Progenitor cell of endocrine pancreas (in vitro differentiated cells): ENCODE results near the gene CCR3. TPM values are rescaled to one million over a fixed set of nuclear protein-coding genes. Genes with fewer than 3 reads are reported as not detected.

Source experiments
- DNase-seq: peaks from one replicate; pipeline ENCODE4 v3.0.0; 2021; ENCODE audit warnings: low spot score; ENCODE audit not compliant: unreplicated experiment
- H3K27ac Mint-ChIP-seq: 2 replicates; pipeline ENCODE4 v1.8.0; 2021; ENCODE audit warnings: mild to moderate bottlenecking, moderate library complexity, mixed read lengths
- H3K27me3 Mint-ChIP-seq: 2 replicates; pipeline ENCODE4 v1.8.0; 2021; ENCODE audit warnings: mixed read lengths
- H3K36me3 Mint-ChIP-seq: 2 replicates; pipeline ENCODE4 v1.8.0; 2022; ENCODE audit warnings: mixed read lengths; ENCODE audit not compliant: insufficient read depth
- H3K4me1 Mint-ChIP-seq: 2 replicates; pipeline ENCODE4 v1.8.0; 2021; ENCODE audit warnings: low read depth, mixed read lengths
- H3K4me3 Mint-ChIP-seq: 2 replicates; pipeline ENCODE4 v1.8.0; 2021; ENCODE audit warnings: low read depth, mild to moderate bottlenecking, moderate library complexity, mixed read lengths
- H3K9me3 Mint-ChIP-seq: 2 replicates; pipeline ENCODE4 v1.8.0; 2021; ENCODE audit warnings: low read depth, mixed read lengths
- CTCF ChIP-seq: fragments of 200-600 bp; sonication (generic); IDR thresholded peaks from one replicate; pipeline ENCODE4 v1.5.0; 2021; ENCODE audit warnings: antibody characterized with exemption, mild to moderate bottlenecking; ENCODE audit not compliant: unreplicated experiment
- total RNA-seq: library from RNA; stranded (reverse); gene quantifications from 2 replicates; pipeline ENCODE4 v1.2.1, GENCODE V29; 2021

The CCR3 gene
- total RNA-seq, 1 donor from 2014 or later: not detected

DNA sequence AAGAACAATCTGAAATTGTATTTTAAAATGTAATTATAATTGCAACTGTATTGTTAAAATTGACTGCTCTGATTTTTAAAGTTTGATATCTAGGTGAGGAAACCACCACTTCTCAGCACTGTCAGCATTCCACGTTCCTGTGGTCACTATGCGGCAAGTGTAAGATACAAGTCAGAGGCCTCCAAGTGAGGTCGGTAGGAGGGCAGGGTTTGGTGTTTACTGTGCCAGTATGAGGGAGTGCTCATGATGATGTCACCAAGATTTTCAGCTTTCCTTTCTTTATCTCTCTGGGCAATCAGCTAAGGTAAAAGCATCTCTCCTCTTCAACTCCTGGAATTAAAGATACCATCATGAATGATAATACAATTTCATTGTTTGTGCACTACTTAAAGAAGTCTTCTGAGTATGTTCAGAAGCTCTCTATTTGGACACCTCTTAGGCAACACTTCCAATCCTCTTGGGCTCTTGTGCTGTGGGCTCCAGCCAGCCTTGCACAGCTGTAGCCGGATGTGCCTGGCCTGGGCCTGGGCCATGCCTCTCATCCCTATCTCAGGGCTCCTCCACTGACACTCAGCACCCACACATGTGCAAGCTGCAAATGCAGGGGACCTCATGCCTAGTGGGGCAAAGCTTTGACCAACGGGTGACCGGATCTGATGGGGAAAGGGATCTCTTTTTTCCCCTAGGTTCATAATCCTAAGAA is 42.9 kb downstream of the CCR3 start:
- no peak for TF ChIP-seq CTCF
- Mint-ChIP-seq H3K4me3 (no peak overlapping the region), H3K27me3 (peaks cover 3% of the 10 kb centered on the region), H3K36me3 (no peaks in the 10 kb centered on the region), H3K4me1 (peaks cover 2% of the 10 kb centered on the region), H3K9me3 (no peaks in the 10 kb centered on the region), H3K27ac (no peak overlapping the region)
- no peak for DNase-seq

- peaks cover 2% of the 10 kb centered on the region for H3K4me1 Mint-ChIP-seq
- no peak overlapping the region for H3K4me3 Mint-ChIP-seq
- no peak for TF ChIP-seq CTCF
- no peak overlapping the region for H3K27ac Mint-ChIP-seq
- no peaks in the 10 kb centered on the region for H3K36me3 Mint-ChIP-seq
- peaks cover 3% of the 10 kb centered on the region for H3K27me3 Mint-ChIP-seq
- DNase-seq: no peak
- H3K9me3 Mint-ChIP-seq: no peaks in the 10 kb centered on the region
Observed at GRCh38 chr3:46285931-46286619, 43.8 kb downstream of the CCR3 start.

GRCh38 chr3:46286947-46287565 is 44.8 kb downstream of the CCR3 start:
- H3K9me3 Mint-ChIP-seq: no peaks in the 10 kb centered on the region
- no peak overlapping the region for H3K4me3 Mint-ChIP-seq
- no peaks in the 10 kb centered on the region for H3K36me3 Mint-ChIP-seq
- peaks cover 3% of the 10 kb centered on the region for H3K27me3 Mint-ChIP-seq
- H3K4me1 Mint-ChIP-seq: peaks cover 2% of the 10 kb centered on the region
- no peak overlapping the region for H3K27ac Mint-ChIP-seq
- DNase-seq: no peak
- no peak for TF ChIP-seq CTCF

- no peak for DNase-seq
- H3K4me1 Mint-ChIP-seq: no peaks in the 10 kb centered on the region
- TF ChIP-seq CTCF: no peak
- H3K9me3 Mint-ChIP-seq: no peaks in the 10 kb centered on the region
- H3K27ac Mint-ChIP-seq: no peak overlapping the region
- no peaks in the 10 kb centered on the region for H3K36me3 Mint-ChIP-seq
- no peak overlapping the region for H3K4me3 Mint-ChIP-seq
- H3K27me3 Mint-ChIP-seq: peaks cover 8% of the 10 kb centered on the region
Observed at GRCh38 chr3:46289551-46289950, 47.3 kb downstream of the CCR3 start.

DNA sequence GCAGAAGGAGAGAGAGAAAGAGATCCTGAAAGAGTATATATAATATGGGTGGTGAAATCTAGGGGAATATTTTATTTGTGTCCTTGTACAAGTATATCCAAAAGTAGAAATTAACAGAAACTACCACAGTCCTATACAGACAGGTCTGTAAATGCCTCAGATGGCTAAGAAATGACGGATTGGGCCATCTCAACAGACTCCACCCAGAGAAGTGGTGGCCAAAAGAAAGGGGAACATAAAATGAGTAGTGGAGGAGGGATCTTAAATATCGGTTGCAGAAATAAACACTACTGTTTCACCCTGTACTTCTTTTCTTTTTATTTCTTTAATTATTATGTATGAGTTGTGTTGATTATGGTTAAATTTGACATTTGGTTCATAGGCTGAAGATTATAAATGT is 47.7 kb downstream of the CCR3 start:
- H3K4me1 Mint-ChIP-seq: no peaks in the 10 kb centered on the region
- H3K36me3 Mint-ChIP-seq: no peaks in the 10 kb centered on the region
- no peak for TF ChIP-seq CTCF
- no peak for DNase-seq
- H3K9me3 Mint-ChIP-seq: no peaks in the 10 kb centered on the region
- H3K27ac Mint-ChIP-seq: no peak overlapping the region
- peaks cover 8% of the 10 kb centered on the region for H3K27me3 Mint-ChIP-seq
- H3K4me3 Mint-ChIP-seq: no peak overlapping the region
